ENCODE measurements around the gene HOXB9.

- TF ChIP-seq CTCF (IDR thresholded peaks at IDR 0.05; ENCODE audit: insufficient read depth, low read length) (no peak), REST (IDR thresholded peaks at IDR 0.05; ENCODE audit: insufficient replicate concordance, low read depth) (no peak), POLR2AphosphoS5 (IDR thresholded peaks at IDR 0.05; ENCODE audit: low read depth) (no peak), GABPA (IDR thresholded peaks at IDR 0.05; ENCODE audit: low read depth) (no peak), SPI1 (IDR thresholded peaks at IDR 0.05; ENCODE audit: borderline replicate concordance, low read depth) (no peak)
Measured at GRCh38 chr17:48571826-48572417, 54.2 kb downstream of the HOXB9 start.
